CD14-positive monocyte (primary cell): ENCODE results near the gene PROC. TPM values are rescaled to one million over a fixed set of nuclear protein-coding genes. Genes with fewer than 3 reads are reported as not detected.
A peak's percentile ranks its signal among the peaks of the same experiment; 100 is the strongest.

ENCODE experiments used
- DNase-seq, 3 donors: peaks; one replicate each; pipeline ENCODE4 v3.0.0-alpha.2; 2011 to 2022
- H2AFZ ChIP-seq: 2 replicates; pipeline ENCODE4 v1.6.0; 2012; ENCODE audit warnings: mild to moderate bottlenecking, low read depth, low read length, inconsistent platforms; ENCODE audit not compliant: insufficient read depth, poor library complexity, severe bottlenecking
- H3K27ac ChIP-seq, 2 donors: 1 replicate in 1 of 2; 2 replicates in 1 of 2; pipeline ENCODE4 v1.5.1; 2012 to 2013; ENCODE audit warnings: low read length in 2 of 2, control low read depth in 1 of 2, inconsistent platforms in 1 of 2, low read depth in 1 of 2, mild to moderate bottlenecking in 1 of 2
- H3K27me3 ChIP-seq, 2 donors: one replicate each; pipeline versions ENCODE4 v1.6.0 to v1.6.1; 2011 to 2013; ENCODE audit warnings: low read length in 2 of 2; ENCODE audit not compliant: control insufficient read depth in 2 of 2, insufficient read depth in 2 of 2
- H3K36me3 ChIP-seq, 2 donors: replicated peaks in 1 of 2; 1 replicate in 1 of 2; 2 replicates in 1 of 2; pipeline versions ENCODE4 v1.5.1 to v1.6.1; 2012 to 2013; ENCODE audit warnings: low read length in 2 of 2, control low read depth in 1 of 2, inconsistent platforms in 1 of 2, mild to moderate bottlenecking in 1 of 2; ENCODE audit not compliant: insufficient read depth in 2 of 2, control insufficient read depth in 1 of 2
- H3K4me1 ChIP-seq, 2 donors: 1 replicate in 1 of 2; 2 replicates in 1 of 2; pipeline versions ENCODE4 v1.5.1 to v1.6.1; 2012 to 2013; ENCODE audit warnings: low read length in 2 of 2, control low read depth in 1 of 2, inconsistent platforms in 1 of 2, mild to moderate bottlenecking in 1 of 2, moderate library complexity in 1 of 2; ENCODE audit not compliant: insufficient read depth in 2 of 2, control insufficient read depth in 1 of 2
- H3K4me2 ChIP-seq: replicated peaks from 2 replicates; pipeline ENCODE3; 2012; ENCODE audit warnings: low read length, moderate library complexity, mild to moderate bottlenecking; ENCODE audit not compliant: poor library complexity, severe bottlenecking; ENCODE audit errors: extremely low read depth
- H3K4me3 ChIP-seq, 3 experiments: fragments of 200-600 bp in 1 of 3; sonication (generic) in 1 of 3; replicated peaks in 1 of 3; 1 replicate in 2 of 3; 2 replicates in 1 of 3; pipeline ENCODE4 v1.5.1; 2011 to 2013; ENCODE audit warnings: low read length in 3 of 3, mild to moderate bottlenecking in 3 of 3, control low read depth in 2 of 3, low read depth in 2 of 3, inconsistent platforms in 1 of 3, moderate library complexity in 1 of 3
- H3K79me2 ChIP-seq: 2 replicates; pipeline ENCODE4 v1.6.0; 2012; ENCODE audit warnings: mild to moderate bottlenecking, control low read depth, inconsistent platforms, low read length, moderate library complexity; ENCODE audit not compliant: insufficient read depth
- H3K9ac ChIP-seq: 2 replicates; pipeline ENCODE4 v1.6.0; 2017; ENCODE audit warnings: low read length, mild to moderate bottlenecking; ENCODE audit not compliant: insufficient read depth, poor library complexity, severe bottlenecking
- H3K9me3 ChIP-seq, 2 donors: replicated peaks in 1 of 2; 1 replicate in 1 of 2; 2 replicates in 1 of 2; pipeline versions ENCODE4 v1.5.1 to v1.6.1; 2012 to 2013; ENCODE audit warnings: low read length in 2 of 2, control low read depth in 1 of 2; ENCODE audit not compliant: control insufficient read depth in 1 of 2, insufficient read depth in 1 of 2
- H4K20me1 ChIP-seq: 2 replicates; pipeline ENCODE4 v1.6.0; 2012; ENCODE audit warnings: mild to moderate bottlenecking, low read length, control low read depth, moderate library complexity; ENCODE audit not compliant: insufficient read depth
- H3K27ac Mint-ChIP-seq, 7 donors: one replicate each; pipeline ENCODE4 v1.8.0; 2020; ENCODE audit warnings: mild to moderate bottlenecking in 7 of 7, mixed read lengths in 7 of 7, moderate library complexity in 6 of 7, inconsistent platforms in 2 of 7
- H3K27me3 Mint-ChIP-seq, 3 donors: one replicate each; pipeline ENCODE4 v1.8.0; 2021 to 2022; ENCODE audit warnings: low read depth in 3 of 3, mild to moderate bottlenecking in 3 of 3, mixed read lengths in 3 of 3, moderate library complexity in 3 of 3, inconsistent platforms in 1 of 3
- H3K36me3 Mint-ChIP-seq, 2 donors: one replicate each; pipeline ENCODE4 v1.8.0; 2020; ENCODE audit warnings: mixed read lengths in 2 of 2, inconsistent platforms in 1 of 2, mild to moderate bottlenecking in 1 of 2
- H3K4me1 Mint-ChIP-seq: one replicate; pipeline ENCODE4 v1.8.0; 2020; ENCODE audit warnings: mild to moderate bottlenecking, mixed read lengths
- H3K4me3 Mint-ChIP-seq, 2 donors: one replicate each; pipeline ENCODE4 v1.8.0; 2020; ENCODE audit warnings: mild to moderate bottlenecking in 2 of 2, mixed read lengths in 2 of 2, moderate library complexity in 1 of 2
- H3K9me3 Mint-ChIP-seq, 7 donors: one replicate each; pipeline ENCODE4 v1.8.0; 2020 to 2022; ENCODE audit warnings: mixed read lengths in 7 of 7, mild to moderate bottlenecking in 6 of 7, moderate library complexity in 6 of 7, inconsistent platforms in 2 of 7
- CTCF ChIP-seq: fragments of 200-600 bp; IDR thresholded peaks from one replicate; pipeline ENCODE4 v1.8.0; 2022; ENCODE audit warnings: antibody characterized with exemption, mild to moderate bottlenecking
- WGBS: methylation state at CpG from one replicate; pipeline ENCODE4 v1.1.5; 2013; ENCODE audit warnings: missing lambda C conversion rate; ENCODE audit not compliant: insufficient coverage; 5-methylcytosine and 5-hydroxymethylcytosine counted together
- intact Hi-C, 2 donors: fragments of 100-400 bp; cut with micrococcal nuclease; formaldehyde crosslinking; loops; one replicate each; pipeline versions ENCODE4 v1.15.0 to v1.15.1; 2023
- polyA plus RNA-seq, 3 donors: library from polyadenylated mRNA; depleted of rRNA in 1 of 3; unstranded in 2 of 3; stranded (reverse) in 1 of 3; fragments of 300-500 nt in 2 of 3; fragments of >200 nt in 1 of 3; fragmentation: Illumina TruSeq in 2 of 3; gene quantifications; 1 replicate in 2 of 3; 2 replicates in 1 of 3; pipeline ENCODE4 v1.2.3, GENCODE V29; 2012 to 2021

The PROC gene
- polyA plus RNA-seq, 3 donors: 0.69 TPM; not detected in 2

- peaks cover 5 to 11% of the 10 kb centered on the region in 2 donors for H3K9me3 ChIP-seq
- no peak overlapping the region for H2AFZ ChIP-seq
- intact Hi-C loops: loop anchor here in 1 of 2 donors (10.0 kb wide), 1 partner anchor 49 kb away; no protein-coding TSS in a partner anchor
- Mint-ChIP-seq H3K4me3 (no peak overlapping the region), H3K9me3 (peaks cover 4 to 24% (median 8%) of the 10 kb centered on the region in 7 donors), H3K4me1 (peaks cover 32% of the 10 kb centered on the region), H3K36me3 (peaks cover 14 to 20% of the 10 kb centered on the region in 2 donors), H3K27ac (no peak overlapping the region), H3K27me3 (no peaks in the 10 kb centered on the region)
- peaks cover 99% of the 10 kb centered on the region for H3K79me2 ChIP-seq
- no peak overlapping the region for H3K4me2 ChIP-seq
- H3K36me3 ChIP-seq: peaks cover 2 to 6% of the 10 kb centered on the region in 2 donors
- no peak overlapping the region for H3K4me3 ChIP-seq
- H3K27me3 ChIP-seq: no peaks in the 10 kb centered on the region
- WGBS: 100% methylated on average over 6 of the region's 8 CpGs
- DNase-seq: no peak
- peaks cover 3 to 13% of the 10 kb centered on the region in 2 donors for H3K4me1 ChIP-seq
- H3K9ac ChIP-seq: no peak overlapping the region
- no peak overlapping the region for H3K27ac ChIP-seq
- TF ChIP-seq CTCF: no peak
- H4K20me1 ChIP-seq: peaks cover 98% of the 10 kb centered on the region
These were observed 42.0 kb upstream of the PROC start for GRCh38 chr2:127376257-127376656.

GRCh38 chr2:127377262-127377661 is 41.0 kb upstream of the PROC start:
- Mint-ChIP-seq H3K27me3 (no peaks in the 10 kb centered on the region), H3K36me3 (peaks cover 16 to 17% of the 10 kb centered on the region in 2 donors), H3K4me3 (no peak overlapping the region), H3K27ac (peak overlapping the region in 3 of 7 donors; percentile 53 to 81 (median 74)), H3K9me3 (peaks cover 4 to 21% (median 8%) of the 10 kb centered on the region in 7 donors), H3K4me1 (peaks cover 37% of the 10 kb centered on the region)
- Histone ChIP-seq H2AFZ (no peak overlapping the region), H3K4me3 (no peak overlapping the region), H3K79me2 (peaks cover 99% of the 10 kb centered on the region), H3K9me3 (peaks cover 5 to 11% of the 10 kb centered on the region in 2 donors), H3K9ac (no peak overlapping the region), H3K36me3 (peaks cover 2 to 6% of the 10 kb centered on the region in 2 donors), H3K4me2 (peak overlapping the region; percentile 11), H3K27ac (peak overlapping the region in 1 of 2 donors; percentile 33), H4K20me1 (peaks cover 98% of the 10 kb centered on the region), H3K27me3 (no peaks in the 10 kb centered on the region), H3K4me1 (peaks cover 3 to 13% of the 10 kb centered on the region in 2 donors)
- intact Hi-C loops: loop anchor here in 1 of 2 donors (10.0 kb wide), 1 partner anchor 48 kb away; no protein-coding TSS in a partner anchor
- no CpG with 5 or more reads among the region's 1 CpG for WGBS
- no peak for DNase-seq
- no peak for TF ChIP-seq CTCF
